CD4-positive, alpha-beta T cell treated with Interleukin-4 for 1 hour (primary cell): ENCODE data around the gene RBM7.

Experiments used
- DNase-seq, 2 donors: peaks; one replicate each; pipeline ENCODE4 v3.0.0-alpha.2; 2020 to 2022

Gene RBM7

DNA sequence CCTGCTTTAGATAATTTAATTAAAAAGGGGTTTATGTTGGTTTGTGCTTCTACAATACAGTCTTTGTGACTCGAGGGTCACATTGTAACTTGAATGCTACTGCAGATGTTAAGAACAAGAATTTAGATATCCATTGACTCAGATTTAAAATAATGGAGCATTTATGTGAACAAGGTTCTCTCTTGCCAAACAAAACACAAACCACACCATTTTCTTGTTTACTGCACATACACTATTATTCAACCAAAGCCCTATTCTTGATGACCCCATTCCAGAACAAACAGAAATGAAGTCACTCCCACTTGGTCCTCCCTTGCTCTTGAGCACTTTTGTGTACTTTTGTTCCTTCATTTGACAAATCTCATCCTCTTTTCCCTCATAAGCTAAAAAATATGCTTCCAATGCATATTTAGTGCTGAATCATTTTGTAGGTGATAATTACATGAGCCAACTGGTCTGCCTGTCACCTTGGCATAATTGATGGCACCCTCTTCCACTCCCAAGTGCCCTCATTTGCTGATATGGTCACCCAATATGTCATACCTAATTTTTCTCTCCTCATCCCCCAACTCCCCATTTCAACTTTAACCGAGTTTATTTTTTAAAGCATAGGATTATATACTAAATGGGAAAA, 3.0 kb upstream of the RBM7 start:
- no peak for DNase-seq

DNA sequence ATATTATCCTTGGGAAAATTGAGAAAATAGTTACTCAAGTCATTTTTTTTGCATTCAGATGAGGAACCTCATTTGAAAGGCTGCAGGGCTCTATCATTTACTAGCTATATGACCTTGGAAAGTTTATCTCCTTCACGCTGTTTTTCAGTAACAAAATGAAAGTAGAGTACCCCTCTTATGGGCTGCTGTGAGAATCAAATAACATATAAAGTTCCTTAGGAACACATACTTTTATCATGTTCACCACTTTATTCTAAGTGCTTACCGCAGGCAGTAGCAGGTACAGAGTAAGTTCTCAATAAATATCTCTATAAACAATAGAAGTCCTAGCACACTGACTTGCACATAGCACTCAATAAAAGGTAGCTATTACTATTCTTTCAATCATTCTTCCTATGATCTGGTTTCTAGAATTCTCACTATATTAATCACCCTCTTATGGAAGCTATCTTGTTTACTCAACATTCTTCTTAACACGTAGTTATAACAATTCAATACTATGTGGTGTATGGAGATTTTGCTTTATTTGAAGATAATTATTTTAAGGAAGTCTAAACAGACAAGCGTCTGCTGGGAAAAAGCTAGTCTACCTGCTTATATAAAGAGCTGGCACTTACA, 2.1 kb upstream of the RBM7 start:
- DNase-seq, result no peak

DNA sequence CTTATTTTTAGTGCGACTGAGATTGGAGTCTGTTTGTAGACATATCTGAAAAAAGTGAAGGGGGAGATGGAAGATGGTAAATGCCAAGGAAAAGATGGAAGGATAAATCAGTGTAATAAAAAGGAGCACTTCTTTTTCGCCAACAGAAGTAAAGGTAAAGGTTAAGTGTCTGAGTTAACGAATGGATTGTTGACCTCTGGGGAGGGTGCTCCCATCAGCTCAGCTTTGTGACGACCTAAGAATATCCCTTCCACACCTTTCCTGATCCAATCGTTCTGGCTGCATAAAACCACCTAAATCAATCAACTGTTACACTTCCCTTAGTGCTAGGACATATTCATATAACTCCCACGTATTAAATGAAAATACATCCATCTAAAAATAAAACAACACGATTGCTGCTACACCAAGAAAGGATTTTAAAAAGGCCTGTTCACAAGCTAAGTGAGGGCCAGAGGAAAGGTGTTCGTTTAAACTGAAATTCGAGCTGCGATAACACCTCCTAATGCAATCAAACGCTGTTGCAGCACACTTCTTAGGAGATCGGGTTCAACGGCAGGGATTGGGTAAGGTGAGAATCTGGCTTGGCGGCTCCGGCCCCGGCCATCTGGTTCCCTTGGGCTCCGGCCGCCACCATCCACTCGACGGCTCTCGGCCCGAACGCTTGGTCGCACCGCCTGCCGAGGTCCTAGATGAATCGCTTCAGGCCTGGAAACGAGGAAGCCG, 813 bp upstream of the RBM7 start:
- DNase-seq, result no peak

DNA sequence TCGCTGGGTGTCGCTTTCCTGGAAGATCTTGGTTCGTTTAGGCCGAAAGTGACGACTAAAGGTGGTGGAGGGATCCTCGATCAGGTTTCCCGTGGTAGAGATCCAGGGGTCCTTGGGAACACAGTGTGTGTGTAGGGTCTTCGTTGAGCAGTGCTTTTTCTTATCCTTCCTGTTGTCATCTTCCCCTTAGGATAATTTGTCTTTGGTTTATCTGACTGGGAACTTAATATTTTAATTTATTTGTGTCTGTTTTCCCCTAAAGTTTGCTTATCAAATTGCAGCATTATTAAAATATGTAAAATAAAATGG, 403 bp downstream of the RBM7 start:
- DNase-seq, result no peak

DNA sequence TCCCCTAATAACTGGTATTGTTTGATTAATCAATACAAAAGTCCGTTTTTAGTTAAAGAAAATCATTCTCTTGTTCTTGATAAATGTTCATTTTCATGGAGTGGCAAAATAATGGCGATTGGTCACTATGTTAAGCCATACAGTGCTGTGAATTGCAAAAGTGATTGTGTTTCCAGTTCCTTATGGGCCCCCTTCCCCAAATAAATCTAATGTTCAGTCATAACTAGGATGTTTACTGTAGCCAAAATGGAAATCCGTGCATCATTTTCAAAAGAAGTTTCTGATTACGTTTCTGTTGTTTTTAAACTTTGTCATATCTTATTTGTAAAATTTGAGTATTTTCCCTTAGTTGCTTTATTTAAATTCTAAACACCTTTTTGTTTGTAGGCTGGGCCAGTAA, 845 bp downstream of the RBM7 start:
- DNase-seq, result no peak

DNA sequence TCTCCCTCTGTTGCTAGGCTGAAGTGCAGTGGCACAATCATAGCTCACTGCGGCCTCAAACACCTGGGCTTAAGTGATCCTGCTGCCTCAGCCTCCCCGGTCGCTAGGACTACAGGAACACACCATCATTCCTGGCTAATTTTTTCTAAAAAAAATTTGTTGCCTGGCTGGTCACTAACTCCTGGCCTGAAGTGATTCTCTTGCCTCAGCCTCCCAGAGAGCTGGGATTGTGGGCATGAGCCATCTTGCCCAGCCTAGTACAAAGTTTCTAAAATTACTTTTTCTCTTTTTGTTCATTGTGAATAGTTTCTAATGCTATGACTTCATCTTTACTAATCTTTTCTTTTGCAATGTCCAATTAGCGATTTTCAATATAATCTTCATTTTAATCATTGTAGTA, 12.5 kb downstream of the RBM7 start:
- DNase-seq, result no peak

DNA sequence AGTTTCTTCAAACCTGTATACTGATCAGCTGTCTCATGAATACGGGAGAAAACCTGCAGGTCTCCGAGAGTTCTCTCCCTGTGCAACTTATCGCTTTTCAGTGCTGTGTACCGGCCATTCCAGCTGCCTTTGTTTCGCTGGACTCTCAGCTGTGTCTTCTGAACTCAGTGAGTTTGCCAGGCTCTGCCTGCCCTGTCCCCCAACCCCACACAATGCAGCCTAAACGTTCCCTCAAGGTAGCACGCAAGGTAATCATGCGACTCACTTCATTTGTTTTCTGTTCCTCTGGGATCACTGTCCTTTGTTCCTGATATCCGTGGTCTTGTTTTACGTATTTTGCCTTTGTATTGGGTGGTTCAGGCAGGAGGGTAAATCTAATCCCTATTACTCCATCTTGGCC, 13.5 kb downstream of the RBM7 start:
- DNase-seq, result no peak

DNA sequence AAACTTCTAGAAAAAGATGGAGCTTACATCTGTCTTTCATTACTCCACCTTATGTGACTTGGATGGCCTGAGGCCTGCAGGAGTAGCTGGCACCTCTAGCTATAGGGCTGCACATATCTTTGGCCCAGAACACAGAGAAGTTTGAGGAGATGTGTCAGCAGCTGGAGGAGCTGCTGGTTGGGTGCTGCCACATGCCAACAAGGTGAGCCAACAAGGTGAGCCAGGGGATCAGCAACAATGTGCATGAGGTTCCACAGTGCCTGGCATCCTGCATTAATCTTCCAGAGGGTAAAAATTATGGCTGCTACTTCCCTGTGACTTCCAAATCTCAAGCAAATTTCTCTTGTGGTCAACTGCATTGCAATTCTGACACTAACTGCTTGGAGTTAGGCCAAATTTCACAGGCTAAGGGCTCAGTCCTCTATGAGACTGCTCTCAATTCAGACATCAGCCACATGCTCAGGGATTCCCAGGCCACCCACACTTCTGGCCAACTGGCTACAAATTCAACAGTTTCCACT, 16.0 kb downstream of the RBM7 start:
- DNase-seq, result no peak

DNA sequence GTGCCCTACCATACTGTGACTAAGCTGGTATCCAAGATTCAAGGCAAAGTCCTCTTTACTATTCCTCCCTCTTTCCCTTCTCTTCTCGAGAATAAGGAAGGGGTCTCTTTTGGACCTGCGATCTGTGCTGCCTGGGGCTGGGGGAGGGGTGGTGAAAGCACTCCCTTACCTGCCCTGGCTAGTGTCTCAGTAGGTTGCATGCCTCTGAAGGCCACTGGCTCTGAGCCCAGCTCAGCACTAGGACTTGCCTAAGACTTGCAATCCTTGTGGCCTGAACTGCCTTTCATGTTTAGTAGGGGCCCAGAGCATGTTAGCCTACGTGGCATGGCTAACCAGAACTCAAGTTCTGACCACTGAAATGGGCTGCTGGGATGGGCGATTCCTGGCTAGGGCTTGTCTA, 25.8 kb downstream of the RBM7 start:
- no peak for DNase-seq

DNA sequence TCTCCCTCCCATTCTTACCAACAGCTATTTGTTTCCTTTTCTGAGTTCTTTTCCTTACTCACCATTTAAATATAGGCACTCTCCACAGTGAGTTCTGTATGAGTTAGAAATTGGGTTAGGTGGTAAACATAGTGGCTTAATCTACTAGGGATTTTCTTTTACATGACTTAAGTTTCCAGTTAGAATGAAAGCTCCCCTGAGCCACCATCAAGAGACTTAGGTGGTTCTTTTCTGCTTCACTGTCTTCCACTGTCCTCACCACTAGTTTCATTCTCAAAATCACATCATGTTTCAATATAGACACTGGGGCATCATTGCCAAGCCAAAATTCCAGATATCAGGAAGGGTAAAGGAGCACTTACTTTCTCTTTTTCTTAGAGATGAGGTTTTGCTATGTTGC, 29.8 kb downstream of the RBM7 start:
- DNase-seq, result no peak

DNA sequence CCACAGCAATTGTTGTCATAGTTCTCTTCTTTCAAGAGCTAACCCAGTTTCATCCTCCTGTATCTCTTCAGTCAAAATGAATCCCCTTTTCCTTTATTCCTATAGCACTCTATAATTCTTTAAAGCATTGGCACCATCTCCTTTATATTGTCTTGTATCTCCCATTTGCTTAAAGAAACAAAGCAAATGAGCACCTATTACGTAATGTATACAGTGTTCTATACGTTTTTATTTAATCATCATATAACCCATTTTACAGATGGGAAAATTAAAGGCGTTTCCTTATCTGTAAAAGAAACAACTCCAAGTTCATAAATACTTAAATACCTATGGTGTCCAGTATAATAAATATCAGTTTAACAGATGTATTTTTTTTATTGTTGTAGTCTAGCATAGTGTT, 32.4 kb downstream of the RBM7 start:
- no peak for DNase-seq

DNA sequence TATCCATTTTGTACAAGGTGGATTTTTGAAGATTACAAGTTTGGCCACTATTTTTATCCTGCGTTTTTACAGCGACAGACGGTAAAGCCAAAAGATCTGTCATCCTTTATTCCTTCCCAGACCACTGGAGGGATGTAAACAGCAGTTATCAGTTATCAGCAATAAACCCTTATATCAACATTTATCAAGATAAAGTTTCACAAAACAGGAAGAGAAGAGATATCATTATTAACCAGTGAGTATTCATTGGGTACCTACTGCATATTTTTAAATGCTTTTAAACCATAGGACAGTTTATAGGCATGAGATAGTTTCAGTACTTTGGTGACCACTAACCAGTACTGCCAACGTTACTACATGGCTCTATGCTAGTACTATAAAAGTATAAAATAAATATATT, 32.9 kb downstream of the RBM7 start:
- no peak for DNase-seq

DNA sequence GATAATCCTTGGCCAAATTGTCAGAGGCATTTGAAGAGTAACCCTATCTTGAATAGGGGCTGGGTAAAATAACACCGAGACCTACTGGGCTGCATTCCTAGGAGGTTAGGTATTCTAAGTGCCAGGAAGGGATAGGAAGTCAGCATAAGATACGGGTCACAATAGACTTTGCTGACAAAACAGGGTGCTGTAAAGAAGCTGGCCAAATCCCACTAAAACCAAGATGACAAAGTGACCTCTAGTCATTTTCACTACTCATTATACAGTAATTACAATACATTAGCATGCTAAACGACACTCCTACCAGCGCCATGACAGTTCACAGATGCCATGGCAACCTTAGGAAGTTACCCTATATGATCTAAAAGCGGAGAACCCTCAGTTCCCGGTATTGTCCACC, 37.8 kb downstream of the RBM7 start:
- DNase-seq, result no peak

DNA sequence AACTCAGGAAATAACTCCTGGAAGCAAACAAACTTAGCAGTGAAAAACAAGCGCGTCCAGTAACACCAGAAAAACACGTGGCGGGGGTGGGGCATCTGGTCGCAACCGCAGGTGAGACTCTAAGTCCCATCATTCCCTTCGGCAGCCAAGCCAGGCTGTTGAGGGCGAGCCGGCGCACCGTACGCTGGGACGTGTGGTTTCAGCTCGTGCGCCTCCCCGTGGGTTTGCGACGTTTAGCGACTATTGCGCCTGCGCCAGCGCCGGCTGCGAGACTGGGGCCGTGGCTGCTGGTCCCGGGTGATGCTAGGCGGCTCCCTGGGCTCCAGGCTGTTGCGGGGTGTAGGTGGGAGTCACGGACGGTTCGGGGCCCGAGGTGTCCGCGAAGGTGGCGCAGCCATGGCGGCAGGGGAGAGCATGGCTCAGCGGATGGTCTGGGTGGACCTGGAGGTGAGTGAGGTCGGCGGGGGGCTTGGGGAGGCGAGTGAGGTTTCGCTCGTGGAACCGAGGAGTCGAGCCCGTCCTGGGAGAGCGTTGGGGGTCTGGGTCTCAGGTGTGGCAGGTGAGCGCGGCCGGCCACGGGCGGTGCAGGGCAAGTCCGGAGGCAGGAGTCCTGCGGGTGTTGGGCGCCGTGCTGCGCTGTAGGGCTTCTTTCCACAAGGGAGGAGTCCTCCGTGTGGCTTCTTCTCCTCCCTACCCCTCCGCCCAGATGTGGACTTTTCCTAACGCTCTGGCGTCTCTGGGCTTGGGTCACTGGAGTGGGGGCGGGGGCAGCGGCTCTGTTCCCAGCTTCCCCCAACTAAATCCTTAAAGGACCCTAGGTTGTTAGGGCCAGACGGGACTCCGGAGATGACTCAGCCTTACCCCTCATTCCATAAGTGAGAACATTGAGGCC, 39.0 kb downstream of the RBM7 start, which contains the start of gene REXO2:
Gene REXO2, plus strand, starts transcription at position 239 of the 892 bp plus-strand sequence. Its CDS starts 62 bp downstream, at position 301.
- DNase-seq, result peak; percentile 95

DNA sequence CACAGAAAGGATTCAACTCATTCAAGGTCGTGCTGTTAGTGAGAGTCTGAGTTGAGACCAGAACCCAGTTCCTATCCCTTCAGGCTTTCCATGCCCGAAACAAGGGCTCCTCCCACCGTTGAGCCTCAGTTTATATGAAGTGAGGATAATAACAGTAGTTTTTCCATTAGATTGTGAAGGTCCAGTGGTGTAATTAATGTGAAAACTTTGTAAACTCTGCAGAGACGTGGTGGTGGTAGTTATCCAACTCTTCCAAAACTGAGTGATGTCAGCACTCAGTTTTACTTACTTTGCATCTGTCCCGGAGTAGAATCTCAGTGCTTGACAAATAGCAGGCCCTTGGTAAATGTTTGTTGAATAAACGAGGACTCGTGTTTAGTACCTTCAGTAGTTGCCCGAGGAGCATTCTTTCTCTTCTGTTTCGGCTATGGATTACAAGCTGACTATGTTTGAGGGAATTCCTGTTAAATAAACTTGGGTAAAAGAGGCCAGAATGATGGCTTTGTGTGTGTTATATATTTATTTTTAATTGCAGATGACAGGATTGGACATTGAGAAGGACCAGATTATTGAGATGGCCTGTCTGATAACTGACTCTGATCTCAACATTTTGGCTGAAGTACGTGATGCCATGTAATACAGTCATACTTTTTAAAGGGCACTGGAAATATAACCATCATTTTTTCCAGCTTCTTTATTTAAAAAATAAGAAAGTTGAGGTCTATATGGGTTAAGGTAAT, 39.8 kb downstream of the RBM7 start:
- DNase-seq, result no peak

DNA sequence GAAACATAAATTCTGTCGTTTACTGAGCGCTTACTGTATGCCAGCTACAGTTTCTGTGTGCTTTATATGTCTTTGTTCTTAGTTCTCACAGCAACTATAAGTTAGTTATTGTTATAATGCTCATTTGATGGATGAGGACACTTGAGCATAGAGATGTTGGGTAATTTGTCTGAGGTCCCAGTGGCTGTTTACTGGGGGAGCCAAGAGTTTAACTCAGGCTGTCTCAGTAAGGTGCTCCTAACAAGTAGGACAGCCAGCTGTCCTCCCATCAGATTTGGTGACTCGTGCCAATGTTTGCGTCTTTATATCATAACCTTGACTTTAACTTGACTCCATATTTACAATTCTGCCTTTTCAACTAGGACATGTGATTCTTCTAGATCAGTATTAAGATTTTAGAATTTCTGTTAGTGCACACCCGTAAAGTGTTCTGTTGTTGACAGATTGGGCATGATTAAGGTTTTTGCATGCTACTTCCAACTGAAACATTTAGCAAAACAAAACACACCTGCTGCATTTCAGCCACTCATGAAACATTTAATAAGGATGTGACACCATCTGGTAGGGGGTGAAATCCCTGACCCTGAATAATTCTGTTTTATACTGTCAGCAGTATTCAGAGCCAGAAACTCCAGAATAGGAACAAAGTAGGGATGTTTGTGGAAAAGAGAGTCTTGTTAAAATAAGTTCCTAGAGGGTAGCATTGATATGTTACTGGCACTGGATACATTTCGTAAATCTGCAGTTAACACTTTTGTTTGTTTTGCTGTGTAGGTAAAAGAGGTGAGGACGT, 40.7 kb downstream of the RBM7 start:
- DNase-seq, result no peak

DNA sequence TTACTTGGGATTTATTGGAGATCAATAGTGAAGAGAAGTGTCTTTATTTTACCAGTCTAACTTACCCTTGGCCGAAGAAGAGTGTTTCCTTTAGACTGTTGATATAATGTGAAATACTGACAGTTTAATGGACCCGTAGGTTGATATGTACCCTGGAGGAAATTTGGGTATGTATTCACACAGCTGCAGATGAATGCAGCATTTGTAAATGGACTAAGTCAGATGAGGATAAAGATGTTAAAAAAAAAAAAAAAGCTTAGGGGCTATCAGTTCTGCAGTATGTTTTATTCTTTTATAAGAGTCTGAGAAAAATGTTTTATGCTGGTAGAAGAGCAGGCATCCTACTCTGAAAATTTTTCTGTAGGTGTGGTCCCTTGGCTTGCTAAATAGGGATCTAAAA, 41.5 kb downstream of the RBM7 start:
- no peak for DNase-seq

DNA sequence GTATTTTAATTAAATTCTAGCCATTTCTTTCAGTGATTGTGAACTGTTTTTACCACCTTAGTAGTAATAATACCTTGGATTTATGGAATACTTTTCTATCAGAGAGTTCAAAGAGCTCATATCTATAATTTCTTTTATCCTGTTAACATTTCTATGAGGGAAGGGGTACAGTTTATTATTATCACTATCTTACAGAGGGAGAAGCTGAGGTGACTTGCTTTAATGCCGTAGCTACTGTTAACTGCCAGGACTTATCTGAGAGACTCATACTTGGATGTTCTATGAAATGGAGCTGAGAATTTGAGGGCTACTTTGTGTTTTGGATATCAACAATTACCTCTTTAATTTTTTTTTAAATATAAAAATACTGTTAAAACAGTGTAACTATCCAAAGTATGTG, 42.1 kb downstream of the RBM7 start:
- no peak for DNase-seq

DNA sequence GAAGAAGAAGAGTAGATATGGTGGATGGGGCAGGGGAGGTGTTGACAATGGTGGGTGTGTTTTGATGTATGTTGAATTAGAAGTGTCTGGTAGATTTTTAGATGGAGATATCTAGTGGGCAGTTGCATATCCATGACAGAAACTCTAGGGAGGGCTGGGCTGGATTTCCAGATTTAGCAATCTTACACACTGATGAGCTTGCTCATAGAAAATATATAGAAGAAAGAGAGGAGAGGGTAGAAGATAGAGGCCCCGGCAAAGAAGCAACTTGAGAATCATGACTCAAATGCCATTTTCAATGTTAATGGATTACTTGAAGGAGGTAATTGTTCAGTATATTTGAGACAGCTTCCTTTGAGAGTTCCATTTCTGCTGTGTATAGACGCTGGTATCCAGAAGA, 47.0 kb downstream of the RBM7 start:
- DNase-seq, result no peak

DNA sequence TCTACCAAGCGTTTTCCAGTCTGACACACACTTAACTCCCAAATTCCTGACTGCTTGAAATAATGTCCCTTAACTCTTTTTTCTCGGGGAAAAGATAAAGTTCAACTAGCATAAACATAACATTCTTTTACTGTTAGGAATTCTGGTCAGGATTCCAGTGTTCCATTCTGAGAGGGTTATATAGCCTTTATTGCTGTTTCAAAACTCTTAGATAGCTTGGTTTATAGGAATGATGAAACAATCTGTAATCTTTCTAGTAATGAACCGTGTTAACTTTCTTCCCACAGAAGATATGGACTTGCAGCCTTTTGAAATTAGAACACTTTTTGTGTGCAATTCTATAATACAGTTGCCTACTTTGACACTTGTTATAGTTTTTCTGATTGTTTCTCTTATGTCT, 47.4 kb downstream of the RBM7 start:
- no peak for DNase-seq

DNA sequence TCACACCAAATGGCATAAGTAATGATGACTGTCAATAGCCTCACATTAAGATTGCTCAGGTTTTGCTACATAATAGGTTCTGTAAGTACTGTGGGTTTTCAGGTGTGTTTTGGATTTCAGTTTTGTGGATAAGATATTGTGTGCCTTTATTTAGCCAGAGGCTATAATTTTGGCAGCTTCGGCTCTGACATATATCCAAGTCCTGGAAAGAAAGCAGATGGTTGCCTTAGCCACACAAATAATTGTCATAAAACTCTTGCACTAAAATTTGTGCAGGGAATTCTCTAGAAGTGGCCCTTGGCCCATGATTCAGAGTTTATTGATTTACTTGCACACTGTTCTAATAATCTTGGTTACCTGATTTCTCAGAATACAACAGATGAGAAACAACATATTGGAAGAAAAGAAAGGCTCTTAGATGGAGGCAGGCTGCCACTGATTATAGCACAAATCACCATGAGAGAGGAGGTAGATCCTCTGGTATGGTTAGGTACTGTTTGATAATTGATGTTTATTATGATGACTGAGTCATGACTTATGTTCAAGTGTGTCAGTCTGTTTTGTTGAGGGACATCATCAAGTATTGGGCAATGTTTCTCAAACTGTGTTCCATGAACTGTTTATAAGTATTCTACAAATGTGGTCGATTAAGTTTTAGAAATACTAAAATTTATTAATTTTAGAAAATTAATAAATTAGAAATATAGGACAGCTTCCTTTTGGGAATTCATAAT, 48.5 kb downstream of the RBM7 start:
- no peak for DNase-seq
